CD4-positive, alpha-beta T cell treated with Interleukin-15 for 1 hour (primary cell): ENCODE measurements around the gene CMTM2.
"Not testable (repeated sequence)": the region's sequence is repeated elsewhere in the genome, so short reads cannot be mapped to it uniquely, and the experiment has no call there.

ENCODE experiments used
- DNase-seq: peaks from one replicate; pipeline ENCODE4 v3.0.0-alpha.2; 2020

CMTM2 gene

GRCh38 chr16:66610111-66610820 lies 31.0 kb downstream of the CMTM2 start:
- DNase-seq: no peak

DNA sequence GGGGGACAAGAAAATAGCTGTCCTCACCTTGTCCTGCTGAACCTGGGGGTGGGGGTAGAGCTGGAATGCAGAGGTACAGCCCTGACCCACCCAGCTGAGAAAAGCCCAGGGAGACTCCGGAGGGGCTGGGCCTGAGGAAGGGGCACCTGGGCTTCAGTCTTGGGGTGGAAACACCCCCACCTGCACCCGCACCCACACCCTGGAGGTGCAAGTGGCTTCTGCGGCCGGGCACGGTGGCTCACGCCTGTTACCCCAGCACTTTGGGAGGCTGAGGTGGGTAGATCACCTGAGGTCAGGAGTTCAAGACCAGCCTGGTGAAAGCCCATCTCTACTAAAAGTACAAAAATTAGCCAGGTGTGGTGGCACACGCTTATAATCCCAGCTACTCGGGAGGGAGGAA lies 32.6 kb downstream of the CMTM2 start:
- not testable (repeated sequence) for DNase-seq

GRCh38 chr16:66612422-66612821 lies 33.2 kb downstream of the CMTM2 start:
- DNase-seq: no peak

DNA sequence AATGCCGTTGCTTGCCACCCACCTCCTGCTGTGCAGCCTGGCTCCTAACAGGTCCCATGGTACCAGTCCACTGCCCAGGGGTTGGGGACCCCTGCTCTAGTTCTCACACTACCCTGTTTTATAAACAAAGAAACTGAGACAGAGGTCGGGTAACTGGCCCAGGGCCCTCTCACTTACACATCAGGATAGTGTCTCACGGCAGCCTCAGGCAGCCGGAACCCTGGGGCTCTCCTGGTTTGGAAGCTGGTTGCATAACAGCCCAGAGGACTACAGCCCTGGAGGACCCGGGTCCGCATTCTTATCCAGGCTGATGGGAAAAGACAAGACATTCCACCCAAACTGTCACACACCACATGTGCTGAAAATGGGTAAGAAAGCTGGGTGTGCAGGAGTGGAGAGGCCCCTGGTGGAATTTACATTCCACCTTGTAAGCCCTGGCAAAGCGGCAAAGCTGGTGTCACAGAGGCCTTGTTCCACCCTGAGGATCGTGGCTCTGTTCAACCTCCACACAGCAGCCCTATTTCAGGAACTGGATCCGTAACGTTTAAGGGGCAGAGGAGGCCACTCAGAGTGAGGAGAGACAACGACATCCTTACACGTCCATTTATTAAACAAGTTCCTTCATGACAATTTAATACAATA lies 35.0 kb downstream of the CMTM2 start:
- DNase-seq: no peak

DNA sequence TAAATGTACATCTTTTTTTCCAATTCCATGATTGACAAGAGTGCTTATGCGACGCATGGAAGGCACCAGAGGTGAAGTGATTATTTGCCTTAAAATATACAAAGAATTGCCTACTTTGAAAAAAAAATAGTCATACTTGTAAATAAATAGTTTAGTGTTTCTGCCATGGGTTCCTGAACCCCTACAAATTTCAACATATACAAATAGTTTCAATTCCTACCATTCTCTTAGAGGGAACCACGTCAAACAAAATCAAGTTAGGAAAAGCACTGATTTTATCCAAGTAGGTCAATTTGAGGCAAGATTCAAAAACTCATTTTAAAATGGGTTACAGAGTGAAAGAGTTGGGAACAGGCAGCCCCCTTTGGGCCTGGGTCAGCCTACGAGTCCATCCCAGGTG lies 36.9 kb downstream of the CMTM2 start:
- DNase-seq: no peak

GRCh38 chr16:66616592-66616991 lies 37.3 kb downstream of the CMTM2 start:
- DNase-seq: no peak

GRCh38 chr16:66617010-66617434 lies 37.8 kb downstream of the CMTM2 start:
- DNase-seq: no peak

DNA sequence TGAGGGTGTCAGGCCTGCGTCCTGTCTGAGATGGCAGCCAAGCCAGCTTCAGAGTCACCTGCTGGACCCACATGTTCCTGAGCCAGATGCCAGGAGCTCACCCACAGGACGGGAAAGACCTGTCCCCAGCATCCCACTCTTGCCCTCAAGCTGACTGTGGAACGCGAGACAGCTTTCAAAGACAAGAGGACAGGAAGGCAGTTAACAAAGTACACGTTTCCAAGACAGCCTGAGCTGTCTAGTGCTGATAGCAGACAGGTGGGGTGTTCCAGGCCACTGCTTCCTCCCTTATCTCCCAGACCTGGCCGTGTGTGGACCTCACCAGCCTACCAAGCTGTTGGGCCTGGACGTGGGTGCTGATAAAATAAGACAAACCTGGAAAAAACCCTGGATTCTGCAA lies 38.5 kb downstream of the CMTM2 start:
- DNase-seq: no peak

GRCh38 chr16:66618588-66619375 lies 39.5 kb downstream of the CMTM2 start:
- no peak for DNase-seq

DNA sequence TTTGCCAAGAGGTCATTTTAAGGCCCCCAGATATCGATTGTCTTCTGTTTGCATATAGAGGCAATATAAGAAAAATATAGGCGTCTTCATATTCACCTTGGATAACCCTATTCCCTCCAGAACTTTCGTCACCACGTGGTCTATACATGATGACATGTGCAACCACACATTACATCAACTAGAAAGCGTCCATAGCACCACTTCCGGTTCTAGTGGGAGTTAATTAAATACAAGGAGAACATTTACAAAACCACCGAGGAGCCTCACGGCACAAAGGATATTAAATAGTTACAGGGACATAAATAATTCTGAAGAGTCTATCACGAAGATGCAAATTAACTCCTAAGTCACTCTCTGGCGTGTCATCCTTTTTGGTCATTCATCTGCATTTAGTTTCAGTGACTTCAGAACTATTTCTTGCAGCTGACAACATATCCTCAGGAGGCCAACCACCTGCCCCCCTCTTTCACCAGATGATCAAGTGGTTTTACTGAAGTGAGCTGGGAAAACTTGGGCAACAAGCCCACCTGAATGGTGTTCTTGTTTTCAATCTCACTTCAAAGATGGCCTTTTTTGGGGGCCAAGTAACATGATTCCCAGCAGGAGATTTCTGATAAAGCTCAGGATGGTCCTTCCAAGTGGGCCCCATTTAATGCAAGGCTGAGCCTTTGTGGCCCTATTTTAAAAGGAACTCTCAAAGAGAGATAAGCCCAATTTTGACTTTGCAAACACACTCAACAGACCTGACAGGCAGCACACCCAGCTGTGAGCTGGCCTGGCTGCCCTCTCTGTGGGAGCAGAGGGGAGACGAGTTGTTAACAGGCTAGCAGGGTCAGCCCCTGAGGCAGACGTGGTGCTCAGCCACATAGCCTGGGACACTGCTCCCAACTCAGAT lies 40.5 kb downstream of the CMTM2 start:
- DNase-seq: no peak

- DNase-seq: no peak
Measured at GRCh38 chr16:66620429-66620795, 41.1 kb downstream of the CMTM2 start.

- no peak for DNase-seq
Measured at GRCh38 chr16:66621973-66622372, 42.7 kb downstream of the CMTM2 start.

DNA sequence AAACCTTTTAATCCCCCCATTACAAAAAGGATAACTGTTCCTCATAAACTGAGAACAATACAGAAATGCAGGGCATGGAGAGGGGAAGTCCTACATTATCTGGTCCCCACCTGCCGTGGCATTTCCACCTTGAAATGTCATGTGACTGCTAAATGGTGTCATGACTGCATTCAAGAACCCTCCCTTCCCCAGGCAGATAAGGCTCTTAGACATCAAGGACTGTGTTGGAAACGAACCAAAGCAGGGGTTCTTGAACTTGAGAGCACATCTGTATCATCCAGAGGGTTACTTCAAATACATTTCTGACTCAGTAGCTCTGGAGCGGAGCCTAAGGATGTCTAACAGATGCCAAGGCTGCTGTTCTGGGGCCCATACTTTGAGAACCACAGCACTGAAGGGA lies 43.6 kb downstream of the CMTM2 start:
- DNase-seq: no peak

GRCh38 chr16:66623755-66624154 lies 44.5 kb downstream of the CMTM2 start:
- DNase-seq: no peak

GRCh38 chr16:66627611-66628378 lies 48.5 kb downstream of the CMTM2 start:
- DNase-seq: not testable (repeated sequence)

GRCh38 chr16:66629856-66630255 lies 50.6 kb downstream of the CMTM2 start:
- DNase-seq: no peak

DNA sequence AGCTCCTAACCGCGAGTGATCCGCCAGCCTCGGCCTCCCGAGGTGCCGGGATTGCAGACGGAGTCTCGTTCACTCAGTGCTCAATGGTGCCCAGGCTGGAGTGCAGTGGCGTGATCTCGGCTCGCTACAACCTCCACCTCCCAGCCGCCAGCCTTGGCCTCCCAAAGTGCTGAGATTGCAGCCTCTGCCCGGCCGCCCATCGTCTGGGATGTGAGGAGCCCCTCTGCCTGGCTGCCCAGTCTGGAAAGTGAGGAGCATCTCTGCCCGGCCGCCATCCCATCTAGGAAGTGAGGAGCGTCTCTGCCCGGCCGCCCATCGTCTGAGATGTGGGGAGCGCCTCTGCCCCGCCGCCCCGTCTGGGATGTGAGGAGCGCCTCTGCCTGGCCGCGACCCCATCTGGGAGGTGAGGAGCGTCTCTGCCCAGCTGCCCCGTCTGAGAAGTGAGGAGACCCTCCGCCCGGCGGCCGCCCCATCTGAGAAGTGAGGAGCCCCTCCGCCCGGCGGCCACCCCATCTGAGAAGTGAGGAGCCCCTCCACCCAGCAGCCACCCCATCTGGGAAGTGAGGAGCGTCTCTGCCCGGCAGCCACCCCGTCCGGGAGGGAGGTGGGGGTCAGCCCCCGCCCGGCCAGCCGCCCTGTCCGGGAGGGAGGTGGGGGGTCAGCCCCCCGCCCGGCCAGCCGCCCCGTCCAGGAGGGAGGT lies 51.4 kb downstream of the CMTM2 start:
- DNase-seq: not testable (repeated sequence)

DNA sequence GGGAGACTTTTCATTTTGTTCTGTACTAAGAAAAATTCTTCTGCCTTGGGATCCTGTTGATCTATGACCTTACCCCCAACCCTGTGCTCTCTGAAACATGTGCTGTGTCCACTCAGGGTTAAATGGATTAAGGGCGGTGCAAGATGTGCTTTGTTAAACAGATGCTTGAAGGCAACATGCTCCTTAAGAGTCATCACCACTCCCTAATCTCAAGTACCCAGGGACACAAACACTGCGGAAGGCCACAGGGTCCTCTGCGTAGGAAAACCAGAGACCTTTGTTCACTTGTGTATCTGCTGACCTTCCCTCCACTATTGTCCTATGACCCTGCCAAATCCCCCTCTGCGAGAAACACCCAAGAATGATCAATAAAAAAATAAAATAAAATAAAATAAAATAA lies 52.3 kb downstream of the CMTM2 start:
- not testable (repeated sequence) for DNase-seq

- DNase-seq: no peak
Measured at GRCh38 chr16:66634527-66635196, 55.4 kb downstream of the CMTM2 start.

- no peak for DNase-seq
Measured at GRCh38 chr16:66635406-66635805, 56.1 kb downstream of the CMTM2 start.

GRCh38 chr16:66636199-66636598 lies 56.9 kb downstream of the CMTM2 start:
- DNase-seq: no peak
